NCI-H2196 (cell line): ENCODE results near the gene SELPLG.
"Not testable (repeated sequence)": the region's sequence is repeated elsewhere in the genome, so short reads cannot be mapped to it uniquely, and the experiment has no call there.

ENCODE experiments used
- DNase-seq: peaks from one replicate; lab custom pipeline; 2025; ENCODE audit not compliant: unreplicated experiment; lab: John Stamatoyannopoulos, UW

Gene SELPLG

DNA sequence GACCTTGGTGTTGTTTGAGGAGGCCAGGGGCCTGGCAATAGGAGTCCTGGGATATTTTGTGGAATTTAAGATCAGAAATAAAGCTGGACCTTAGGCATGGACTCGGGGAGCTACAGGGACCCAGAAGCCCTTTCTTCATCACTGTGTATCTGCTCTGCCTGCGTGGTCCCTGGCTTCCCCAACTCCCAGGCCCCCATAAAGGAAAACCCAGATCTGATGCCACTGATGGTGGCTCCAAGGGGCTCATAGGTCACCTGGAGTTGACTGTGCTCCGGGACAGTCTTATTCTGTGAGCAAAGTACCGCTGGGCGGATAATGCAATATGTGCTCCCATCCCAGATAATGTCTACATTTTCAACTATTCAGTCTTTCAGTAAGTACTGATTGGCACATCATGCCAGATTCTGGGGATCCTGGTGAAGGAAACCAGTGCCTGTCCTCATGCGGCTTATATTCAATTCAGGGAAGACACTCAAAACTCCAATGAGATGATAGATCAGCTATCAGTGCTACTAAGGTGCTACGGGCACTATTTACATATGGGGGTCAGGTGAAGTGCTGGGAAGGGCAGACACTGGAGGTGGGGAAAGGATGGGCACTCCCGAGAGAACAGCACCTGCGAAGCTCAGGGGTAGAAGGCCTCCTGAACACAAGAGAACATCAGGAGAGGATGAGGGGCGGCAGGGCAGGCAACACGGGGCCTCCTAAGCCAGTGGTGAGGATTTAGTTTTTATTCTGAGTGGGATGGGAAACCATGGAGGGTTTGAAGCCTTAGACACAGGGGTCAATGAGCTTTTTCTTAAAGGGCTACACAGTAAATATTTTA lies 5.5 kb upstream of the SELPLG start:
- DNase-seq = no peak

DNA sequence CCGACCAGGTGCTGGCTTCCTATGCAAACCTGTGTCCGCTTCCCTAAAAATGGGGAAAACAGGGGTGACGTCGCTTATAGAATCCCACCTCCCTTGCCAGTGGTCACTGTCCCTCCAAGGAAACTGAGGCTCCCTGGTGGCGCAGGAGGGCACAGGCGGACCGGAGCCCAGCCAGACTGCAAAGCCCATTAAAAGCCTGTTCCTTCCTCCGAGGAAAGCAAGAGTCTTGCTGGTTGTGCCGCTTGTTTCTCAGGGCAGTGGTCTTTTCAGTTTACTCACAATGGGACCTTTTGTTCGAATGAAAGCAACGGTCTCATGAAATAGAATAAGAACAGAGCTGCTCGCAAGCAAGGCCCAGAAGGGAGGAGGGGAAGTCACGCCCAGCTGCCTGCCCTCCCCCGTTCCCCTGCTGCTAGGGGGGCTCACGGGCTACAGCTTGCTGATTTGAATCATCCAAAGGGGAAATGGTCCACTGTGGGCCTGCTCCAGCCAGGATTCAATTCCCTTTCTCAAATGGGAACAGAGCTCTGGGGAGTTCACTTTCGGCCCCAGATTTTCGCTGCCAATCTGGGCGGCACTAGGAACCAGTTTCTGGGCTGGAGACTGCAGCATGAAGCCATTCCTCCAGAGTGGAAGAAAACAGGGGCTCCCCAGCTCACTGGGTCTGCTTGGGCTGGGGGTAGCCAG lies 4.6 kb upstream of the SELPLG start:
- no peak for DNase-seq

DNA sequence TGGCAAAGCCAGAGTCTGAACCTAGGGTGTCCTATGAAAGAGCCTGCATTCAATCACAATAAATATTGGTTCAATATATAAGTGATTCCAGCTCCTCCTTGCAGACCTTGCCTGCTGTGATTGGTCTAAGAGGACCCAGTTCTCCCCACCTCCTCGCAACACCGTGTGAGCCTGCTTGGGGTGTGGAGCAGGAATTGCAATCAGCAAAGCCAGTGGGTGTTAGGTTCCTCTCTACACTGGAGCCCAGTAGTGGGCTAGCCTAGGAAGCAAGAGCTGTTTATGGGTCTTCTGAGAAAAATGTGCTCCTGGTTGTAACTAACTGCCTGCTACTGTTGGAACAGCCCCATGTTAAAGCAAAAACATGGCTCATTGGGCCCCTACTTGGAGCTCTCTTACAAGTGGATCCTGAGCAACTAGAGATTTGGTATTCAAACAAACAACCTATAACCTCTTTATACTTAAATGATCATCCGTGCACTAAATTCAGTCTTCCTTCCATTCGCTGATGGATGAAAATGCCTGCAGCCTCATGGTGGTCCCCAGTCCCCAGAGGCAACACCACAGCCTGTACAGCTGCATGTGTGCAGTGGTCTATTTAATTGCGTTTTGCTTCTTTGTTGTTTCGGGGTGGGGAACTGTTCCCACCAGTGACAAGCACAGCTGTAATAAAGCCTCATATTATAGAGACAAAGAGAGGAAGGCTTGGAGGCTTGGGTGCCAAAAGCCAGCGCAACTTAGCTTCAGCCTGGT lies 3.7 kb upstream of the SELPLG start:
- DNase-seq = no peak

DNA sequence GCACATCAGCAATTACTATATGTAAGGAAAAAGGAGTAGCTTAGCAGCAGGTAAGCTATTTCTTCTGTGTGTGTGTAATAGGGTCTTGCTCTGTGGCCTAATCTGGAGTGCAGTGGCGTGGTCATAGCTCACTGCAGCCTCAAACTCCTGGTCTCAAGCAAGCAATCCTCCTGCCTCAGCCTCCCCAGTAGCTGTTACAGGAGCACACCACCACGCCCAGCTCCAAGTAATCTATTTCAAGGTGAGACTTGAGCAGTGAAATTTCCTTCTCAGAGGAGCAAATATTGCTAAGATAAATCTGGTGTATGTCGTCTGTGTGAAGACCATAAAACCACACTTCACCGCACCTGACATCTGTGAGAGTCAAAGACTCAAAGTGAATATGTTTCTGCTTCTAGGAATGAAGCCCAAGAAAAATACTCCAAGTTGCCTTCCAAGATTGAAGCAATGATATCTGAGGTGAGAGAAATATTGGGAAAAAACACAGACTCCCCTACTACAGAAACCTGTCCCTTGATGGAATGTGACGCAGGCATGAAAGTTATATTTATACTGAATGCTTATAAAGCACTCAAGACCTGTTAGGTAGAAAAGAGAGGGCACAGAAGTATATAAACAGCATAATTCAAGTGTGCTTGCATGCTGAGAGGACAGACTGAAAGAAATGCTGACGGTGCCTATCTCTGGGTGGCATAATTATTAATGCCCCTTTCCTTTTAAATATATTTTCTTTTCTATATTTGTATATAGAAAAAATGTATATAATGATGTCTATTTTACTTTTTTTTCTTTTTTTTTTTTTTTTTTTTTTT lies 2.5 kb upstream of the SELPLG start:
- no peak for DNase-seq

DNA sequence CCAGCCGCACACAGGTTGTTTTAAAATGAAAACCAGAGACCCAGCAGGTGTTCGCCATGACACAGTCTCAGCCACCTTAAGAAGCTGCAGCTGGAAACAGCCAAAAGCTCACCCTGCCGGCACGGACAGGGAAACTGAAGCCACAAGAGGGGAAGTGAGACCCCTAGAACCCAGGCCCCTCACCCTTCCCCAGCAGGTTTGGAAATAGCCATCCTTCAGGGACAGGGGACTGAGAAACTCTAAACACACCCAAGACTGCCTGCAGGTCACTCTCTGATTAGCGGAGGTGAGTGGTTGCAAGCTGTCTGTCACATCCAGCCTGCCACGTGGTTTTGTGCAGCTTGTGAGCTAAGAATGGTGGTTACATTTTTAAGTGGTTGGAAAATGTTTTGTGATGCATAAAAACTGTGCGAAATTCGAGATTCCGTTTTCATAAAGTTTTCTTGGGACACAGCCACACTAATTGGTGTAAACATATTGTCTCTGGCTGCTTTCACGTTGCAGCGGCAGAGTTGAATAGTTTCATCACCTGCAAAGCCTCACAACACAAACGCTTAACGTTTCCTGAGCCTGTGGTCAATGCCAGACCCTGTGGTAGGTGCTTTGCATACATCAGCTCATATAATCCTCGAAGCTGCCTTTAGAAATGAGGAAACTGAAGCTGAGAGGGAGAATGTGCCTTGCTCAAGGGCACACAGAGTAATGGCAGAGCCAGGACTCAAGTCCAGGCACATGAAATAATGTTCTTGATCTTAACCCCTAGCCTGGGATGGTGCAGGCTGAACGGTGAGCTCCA lies 1.7 kb upstream of the SELPLG start:
- DNase-seq = no peak

DNA sequence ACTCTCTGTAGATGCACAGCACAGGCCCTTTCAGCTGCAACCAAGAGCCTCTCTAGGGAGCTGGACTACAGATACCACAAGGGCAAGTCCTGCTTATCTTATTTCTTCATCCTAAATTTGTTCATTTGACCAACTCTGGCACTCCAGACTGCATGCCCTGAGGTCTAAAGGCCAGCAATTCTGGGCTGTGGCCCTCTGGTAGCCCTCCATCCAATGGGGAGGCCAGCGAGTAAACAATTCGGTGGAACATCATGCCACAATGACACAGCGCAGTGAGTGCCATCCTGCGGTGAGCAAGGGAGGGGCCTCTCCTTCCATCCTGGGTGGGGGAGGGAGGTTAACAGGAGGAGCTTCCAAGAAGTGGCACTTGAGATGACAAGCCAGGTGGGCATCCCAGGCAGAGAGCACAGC lies 652 bp upstream of the SELPLG start:
- no peak for DNase-seq

DNA sequence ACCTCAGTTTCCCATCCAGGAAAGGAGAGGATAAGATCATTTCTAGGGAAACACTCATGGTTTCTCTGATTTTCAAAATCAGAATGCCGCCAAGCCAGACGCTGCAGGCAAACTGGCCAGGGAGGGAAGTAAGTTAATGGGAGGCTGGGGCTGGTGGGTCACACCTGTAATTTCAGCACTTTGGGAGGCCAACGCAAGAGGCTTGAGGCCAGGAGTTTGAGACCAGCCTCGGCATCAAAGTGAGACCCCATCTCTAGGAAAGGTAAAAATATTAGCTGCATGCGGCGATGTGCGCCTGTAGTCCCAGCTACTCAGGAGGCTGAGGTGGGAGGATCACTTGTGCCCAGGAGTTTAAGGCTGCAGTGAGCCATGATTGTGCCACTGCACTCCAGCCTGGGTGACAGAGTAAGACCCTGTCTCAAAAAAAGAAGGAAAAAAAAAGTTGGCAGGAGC lies 587 bp downstream of the SELPLG start:
- DNase-seq = no peak

DNA sequence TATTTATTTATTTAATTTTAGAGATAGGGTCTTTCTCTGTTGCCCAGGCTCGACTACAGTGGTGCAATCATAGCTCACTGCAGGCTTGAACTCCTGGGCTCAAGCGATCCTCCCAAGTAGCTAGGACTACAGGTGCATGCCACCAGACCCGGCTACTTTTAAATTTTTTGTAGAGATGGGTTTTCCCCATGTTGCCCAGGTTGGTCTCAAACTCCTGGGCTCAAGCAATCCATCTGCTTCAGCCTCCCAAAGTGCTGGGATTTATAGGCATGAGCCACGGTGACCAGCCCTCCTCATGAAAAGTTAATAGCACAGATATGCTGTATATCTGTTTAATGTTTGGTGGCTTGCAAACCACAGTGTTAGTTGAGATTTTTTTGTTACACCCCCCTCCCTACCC lies 2.4 kb downstream of the SELPLG start:
- not testable (repeated sequence) for DNase-seq

DNA sequence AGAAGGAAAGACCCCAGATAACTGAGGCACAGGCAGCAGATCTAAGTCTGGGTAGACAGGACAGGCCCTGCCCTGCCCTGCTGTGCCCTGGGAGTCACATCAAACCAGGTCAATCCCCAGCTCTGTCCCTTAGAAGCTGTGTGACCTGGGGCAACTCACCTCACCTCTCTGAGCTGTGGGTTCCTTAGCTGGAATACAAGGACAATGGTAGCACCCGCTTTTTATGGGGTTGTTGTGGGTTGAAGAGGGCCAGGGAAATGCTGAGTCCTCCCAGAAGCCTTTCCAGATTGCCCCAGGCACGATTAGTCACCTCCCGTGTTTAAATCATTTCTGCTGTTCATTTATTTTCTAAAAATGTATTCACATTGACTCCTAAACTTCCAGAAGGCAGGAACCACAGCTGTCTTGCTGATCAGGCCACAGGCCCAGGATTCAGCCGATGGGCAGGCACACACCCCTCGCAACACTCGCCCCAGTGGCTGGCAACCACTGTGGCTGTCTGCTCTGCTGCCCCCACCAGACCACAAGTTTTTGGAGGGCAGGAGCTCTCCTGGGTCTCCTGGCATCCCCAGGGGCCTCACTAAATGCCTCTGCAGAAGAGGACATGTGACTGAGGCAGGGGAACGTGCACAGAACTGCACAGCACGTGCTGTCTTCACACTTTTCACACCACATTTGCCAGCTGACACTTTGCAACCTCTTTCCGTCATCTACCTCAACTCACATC lies 3.0 kb downstream of the SELPLG start:
- DNase-seq = no peak

DNA sequence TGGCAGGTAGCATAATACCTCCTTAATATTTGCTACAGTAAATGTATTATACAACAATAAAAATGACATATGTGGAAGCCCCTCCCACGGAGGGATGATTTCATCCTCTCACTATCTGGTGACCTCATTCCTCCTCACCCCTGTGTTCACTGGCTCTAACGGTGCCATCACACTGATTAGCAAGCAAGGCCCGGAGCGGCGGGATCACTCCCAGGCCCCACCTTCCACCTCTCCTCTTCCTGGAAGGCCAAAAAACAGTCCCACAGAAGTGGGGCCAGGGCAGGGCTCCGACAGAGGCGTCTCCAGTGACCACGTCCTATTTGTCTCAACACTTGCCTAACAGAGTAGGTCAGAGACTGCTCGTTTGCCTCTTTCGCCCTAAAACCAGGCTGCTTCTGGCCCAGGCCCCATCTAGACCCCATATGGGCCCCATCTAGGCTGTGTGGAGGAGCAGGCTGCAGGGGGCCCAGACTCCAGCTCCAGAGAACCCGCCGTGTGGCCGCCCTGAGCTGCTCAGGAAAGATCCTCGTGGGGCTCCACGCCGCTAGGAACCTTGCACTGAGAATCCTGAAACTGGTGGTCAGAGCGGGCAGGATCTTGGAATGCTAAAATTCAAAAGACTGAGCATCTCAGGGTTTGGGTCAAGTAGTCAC lies 3.7 kb downstream of the SELPLG start:
- DNase-seq = no peak

DNA sequence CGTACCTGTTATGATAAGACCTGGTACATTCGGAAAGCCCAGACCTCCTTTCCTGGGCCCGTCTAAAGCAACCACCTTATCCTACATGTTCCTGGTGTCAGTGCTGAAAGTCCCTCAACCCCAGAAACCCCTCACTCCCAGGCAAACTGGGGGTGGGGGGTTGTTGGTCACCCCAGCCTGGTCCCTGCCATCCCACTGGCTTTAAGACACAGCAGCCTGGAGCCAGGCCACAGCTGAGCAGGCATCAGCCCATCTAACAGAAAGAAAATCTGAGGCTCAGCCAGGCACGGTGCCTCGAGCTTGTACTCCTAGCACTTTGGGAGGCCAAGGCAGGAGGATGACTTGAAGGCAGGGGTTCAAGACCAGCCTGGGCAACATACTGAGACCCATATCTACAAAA lies 4.5 kb downstream of the SELPLG start:
- DNase-seq = no peak

DNA sequence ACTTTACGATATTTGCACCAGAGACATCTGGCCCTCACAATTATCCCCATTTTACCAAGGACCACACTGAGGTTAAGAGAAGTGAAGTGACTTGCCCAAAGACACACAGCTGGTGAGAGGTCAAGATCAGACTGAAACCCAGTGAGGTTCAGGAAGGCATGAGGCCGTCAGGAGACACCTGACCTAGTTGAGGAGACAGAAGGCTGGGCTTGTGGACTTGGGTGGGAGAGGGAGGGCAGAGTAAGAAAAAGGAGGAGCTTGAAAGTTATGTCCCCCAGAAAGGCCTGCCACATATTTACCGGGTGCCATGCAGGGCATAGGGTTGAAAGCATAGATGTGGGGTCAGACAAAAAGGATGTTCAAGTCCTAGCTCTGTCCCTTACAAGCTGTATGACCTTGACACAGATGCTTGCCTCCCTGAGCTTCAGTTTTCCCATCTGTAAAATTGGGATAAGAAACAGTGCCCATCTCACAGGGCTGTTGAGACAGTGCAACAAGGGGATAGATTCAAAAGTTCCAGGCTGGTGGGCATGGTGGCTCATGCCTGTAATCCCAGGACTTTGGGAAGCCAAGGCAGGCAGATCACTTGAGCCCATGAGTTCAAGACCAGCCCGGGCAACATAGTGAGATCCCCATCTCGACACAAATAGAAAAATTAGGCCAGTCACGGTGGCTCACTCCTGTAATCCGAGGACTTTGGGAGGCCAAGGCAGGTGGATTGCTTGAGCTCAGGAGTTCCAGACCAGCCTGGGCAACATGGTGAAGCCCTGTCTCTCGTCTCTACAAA lies 6.4 kb downstream of the SELPLG start:
- DNase-seq = no peak

DNA sequence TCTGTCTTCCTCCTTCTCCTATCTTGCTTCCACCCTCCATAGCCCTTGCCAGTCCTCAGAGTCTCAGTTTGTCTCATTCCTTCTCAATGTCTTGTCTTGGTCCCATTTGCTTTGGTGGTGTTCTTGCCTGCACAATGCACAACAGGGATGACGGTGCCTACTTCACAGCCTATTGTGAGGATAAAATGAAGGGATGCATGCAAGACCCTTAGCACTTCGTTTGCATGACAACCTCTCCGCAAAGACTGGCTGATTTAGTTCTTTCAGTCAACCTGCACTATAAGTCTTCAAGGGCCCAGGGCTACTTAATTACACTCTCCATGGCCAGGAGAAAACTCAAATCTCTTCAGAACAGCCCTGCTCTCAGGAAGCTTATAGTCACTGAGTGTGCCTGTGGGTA lies 8.5 kb downstream of the SELPLG start:
- no peak for DNase-seq

DNA sequence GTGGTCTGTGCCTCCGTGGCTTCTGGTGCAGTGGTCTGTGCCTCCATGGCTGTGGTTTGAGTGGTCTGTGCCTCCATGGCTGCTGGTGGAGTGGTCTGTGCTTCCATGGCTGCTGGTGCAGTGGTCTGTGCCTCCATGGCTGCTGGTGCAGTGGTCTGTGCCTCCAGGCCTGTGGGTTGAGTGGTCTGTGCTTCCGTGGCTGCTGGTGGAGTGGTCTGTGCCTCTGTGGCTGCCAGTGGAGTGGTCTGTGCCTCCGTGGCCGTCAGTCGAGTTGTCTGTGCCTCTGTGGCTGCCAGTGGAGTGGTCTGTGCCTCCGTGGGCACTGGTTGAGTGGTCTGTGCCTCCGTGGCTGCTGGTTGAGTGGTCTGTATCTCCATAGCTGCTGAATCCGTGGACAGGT lies 10.1 kb downstream of the SELPLG start:
- no peak for DNase-seq

DNA sequence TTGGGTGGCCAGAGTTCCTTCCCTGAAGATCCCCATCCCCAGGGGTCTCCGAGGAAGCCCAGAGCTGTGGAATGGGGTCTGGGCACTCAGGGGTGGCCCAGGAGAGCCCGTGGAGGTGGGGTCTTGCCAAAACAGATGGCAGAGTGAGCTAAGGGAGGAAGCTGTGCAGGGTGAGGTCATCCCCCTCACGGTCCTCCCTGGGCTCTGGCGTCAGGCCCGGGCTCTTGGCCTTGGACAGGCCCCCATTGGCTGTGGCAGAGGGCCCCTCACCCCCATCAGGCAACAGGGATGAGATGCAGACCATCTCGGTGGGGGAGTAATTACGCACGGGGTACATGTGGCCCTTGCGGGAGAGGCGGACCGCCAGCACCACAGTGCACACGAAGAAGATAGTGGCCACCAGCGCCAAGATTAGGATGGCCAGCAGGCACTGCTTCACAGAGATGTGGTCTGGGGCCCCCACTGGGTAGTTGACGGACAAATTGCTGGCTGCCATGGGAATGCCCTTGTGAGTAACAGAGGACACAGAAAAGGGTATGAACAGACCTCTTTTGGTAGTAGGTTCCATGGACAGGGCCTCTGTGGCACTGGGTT lies 10.7 kb downstream of the SELPLG start:
- no peak for DNase-seq

DNA sequence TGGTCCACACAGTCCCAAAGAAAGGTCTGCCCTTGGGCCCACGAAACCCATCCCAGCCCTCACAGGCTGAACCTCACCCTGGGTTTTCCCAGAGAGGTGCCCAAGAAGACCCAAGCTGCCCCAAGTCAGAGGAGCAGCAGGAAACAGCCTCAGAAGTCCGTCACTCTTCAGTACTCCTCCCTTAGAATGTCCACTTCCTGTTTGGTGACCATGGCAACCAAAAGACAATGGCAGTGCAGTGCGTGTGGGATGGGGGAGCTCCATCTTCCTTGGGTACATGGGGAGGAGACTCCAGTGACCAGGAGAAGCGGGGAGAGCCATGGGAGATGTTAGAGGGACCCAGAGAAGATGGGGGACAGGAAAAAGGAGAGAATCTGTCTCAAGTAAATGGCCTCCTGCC lies 11.3 kb downstream of the SELPLG start:
- DNase-seq = peak; percentile 45

DNA sequence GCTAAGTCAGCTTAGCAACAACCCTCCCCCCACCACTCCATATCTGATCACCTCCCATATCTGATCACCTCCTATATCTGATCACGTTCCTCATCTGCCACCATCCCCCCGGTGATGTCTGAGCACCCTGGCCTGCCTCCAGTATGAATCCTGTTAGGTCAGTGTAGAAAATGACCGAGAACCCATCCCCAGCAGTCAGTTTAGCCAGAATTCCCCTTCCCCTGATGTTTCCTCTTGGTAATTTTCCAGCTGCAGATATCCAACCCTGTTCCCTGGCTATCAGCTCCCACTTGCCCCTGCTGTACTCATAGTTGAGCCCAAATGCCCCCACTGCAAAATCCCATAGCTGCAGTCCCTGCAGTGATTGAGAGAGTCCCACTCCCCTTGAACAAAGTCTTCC lies 12.5 kb downstream of the SELPLG start:
- no peak for DNase-seq
